Epidermal melanocyte (primary cell): ENCODE results near the gene PRSS27.
A peak's percentile ranks its signal among the peaks of the same experiment; 100 is the strongest.
"Not testable (repeated sequence)": the region's sequence is repeated elsewhere in the genome, so short reads cannot be mapped to it uniquely, and the experiment has no call there.

Experiments
- DNase-seq: peaks from one replicate; pipeline ENCODE4 v3.0.0; 2011; ENCODE audit warnings: low spot score; ENCODE audit not compliant: insufficient read length

The PRSS27 gene

GRCh38 chr16:2673066-2673999 lies 46.7 kb downstream of the PRSS27 start:
- DNase-seq, result peak; percentile 75

- no peak for DNase-seq
Observed at GRCh38 chr16:2671741-2672140, 48.3 kb downstream of the PRSS27 start.

DNA sequence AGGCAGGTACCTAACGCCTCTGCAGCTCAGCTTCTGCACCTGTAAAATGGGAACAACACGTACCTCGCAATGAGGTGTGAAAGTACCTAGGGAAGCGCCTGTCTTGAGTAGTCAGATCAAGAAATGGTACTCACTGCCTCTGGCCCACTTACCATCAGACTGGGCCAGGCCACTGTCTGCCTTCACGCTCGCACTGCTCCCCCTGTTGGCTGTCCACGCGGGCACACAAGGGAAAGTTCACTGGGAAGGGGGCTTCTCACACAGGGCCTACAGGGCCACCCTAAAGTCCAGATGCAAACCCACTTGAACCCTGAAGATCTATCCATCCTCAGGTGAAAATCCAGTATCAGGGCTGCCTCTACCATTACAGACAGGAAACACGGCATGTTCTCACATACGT lies 48.8 kb downstream of the PRSS27 start:
- DNase-seq, result not testable (repeated sequence)

DNA sequence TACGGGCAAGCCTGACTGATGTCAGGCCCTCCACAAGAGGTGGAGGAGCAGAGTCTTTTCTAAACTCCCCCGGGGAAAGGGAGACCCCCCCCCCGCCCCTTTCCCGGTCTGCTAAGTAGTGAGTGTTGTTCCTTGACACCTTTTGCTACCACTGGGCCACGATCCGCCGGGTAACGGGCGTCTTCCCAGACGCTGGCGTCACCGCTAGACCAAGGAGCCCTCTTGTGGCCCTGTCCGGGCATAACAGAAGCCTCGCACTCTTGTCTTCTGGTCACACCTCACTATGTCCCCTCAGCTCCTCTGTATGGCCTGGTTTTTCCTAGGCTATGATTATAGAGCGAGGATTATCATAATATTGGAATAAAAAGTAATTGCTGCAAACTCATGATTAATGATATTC lies 50.0 kb downstream of the PRSS27 start:
- not testable (repeated sequence) for DNase-seq

GRCh38 chr16:2669587-2669986 lies 50.4 kb downstream of the PRSS27 start:
- DNase-seq, result not testable (repeated sequence)

DNA sequence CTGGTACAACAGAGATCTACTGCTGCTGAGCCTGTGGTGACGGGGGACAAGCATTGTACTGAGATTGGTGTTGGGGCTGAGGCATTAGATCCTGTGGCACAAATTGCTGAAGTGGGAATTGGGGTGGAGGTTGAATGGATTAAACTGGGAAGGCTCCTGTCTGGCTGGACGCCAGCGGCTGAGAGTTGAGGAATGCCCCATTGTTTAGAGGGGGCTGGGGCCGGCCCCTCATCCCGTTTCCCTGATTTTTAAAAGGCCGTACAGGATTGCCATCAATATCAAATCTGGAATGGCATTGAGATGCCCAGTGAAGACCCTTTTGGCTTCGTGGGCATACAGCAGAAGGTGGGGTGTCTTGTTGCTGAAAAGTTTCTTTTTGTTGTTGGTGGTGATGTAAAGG lies 53.4 kb downstream of the PRSS27 start:
- DNase-seq, result not testable (repeated sequence)

- no peak for DNase-seq
Observed at GRCh38 chr16:2664574-2664982, 55.4 kb downstream of the PRSS27 start.

DNA sequence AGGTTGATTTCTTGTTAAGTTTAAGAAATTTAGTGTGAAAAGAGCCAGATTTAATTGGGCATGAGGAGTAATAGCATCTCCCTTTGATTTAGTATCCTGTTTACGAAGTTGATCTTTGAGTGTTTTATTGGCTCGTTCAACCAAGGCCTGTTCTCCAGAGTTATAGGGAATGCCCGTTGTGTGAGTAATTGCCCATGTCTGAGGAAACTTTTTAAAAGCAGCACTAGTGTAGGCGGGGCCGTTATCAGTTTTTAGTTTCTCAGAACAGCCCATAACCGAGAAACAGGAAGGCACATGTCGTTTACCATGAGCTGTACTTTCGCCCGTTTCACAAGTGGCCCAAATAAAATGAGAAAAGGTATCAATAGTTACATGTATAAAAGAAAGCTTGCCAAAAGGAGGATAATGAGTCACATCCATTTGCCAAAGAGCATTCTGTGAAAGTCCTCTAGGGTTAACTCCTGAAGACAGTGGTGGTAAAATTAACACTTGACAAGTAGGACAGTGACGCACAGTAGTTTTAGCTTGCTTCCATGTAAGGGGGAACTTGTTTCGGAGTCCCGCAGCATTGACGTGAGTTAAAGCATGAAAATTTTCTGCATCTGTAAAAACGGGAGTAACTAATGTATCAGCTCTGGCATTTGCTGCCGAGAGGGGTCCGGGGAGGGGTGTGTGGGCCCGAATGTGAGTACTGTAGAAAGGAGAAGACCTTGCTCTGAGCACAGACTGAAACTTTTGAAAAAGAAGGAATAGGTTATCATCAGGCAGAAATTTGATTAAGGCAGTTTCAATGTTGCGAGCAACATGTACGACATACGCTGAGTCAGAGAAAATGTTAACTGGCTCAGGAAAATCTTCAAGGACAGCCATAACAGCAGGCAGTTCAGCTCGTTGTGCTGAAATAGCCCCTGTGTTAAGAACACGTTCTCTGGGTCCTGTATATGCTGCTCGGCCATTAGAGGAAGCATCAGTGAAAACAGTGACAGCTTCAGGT lies 56.2 kb downstream of the PRSS27 start:
- no peak for DNase-seq
